ENCODE results near the gene CDK5RAP2.

CDK5RAP2 gene

GRCh38 chr9:120431268-120431667 is 148.7 kb downstream of the CDK5RAP2 start (continued):
- no peak for TF ChIP-seq ZNF629 (tag by site-specific recombination; IDR thresholded peaks at IDR 0.05)

GRCh38 chr9:120424248-120424647 is 155.7 kb downstream of the CDK5RAP2 start:
- TF ChIP-seq MYNN (tag by site-specific recombination; IDR thresholded peaks at IDR 0.05; ENCODE audit: borderline replicate concordance) (no peak), GLIS1 (tag by site-specific recombination; IDR thresholded peaks at IDR 0.05) (no peak), ZNF48 (tag by site-specific recombination; IDR thresholded peaks at IDR 0.05) (no peak), ZNF561 (tag by site-specific recombination; IDR thresholded peaks at IDR 0.05; ENCODE audit: borderline replicate concordance) (no peak), ZNF843 (tag by site-specific recombination; IDR thresholded peaks at IDR 0.05) (no peak), ZBTB49 (tag by site-specific recombination; IDR thresholded peaks at IDR 0.05; ENCODE audit: low read depth) (no peak), ZNF792 (tag by site-specific recombination; IDR thresholded peaks at IDR 0.05) (no peak), GLI4 (tag by site-specific recombination; IDR thresholded peaks at IDR 0.05) (no peak), ZNF776 (tag by site-specific recombination; IDR thresholded peaks at IDR 0.05; ENCODE audit: borderline replicate concordance) (no peak), ZNF10 (tag by site-specific recombination; IDR thresholded peaks at IDR 0.05) (no peak), ZNF664 (tag by site-specific recombination; IDR thresholded peaks at IDR 0.05) (no peak), ZNF747 (tag by site-specific recombination; IDR thresholded peaks at IDR 0.05) (no peak), BCL11B (tag by site-specific recombination; IDR thresholded peaks at IDR 0.05; ENCODE audit: low read depth) (no peak), ZNF548 (tag by site-specific recombination; IDR thresholded peaks at IDR 0.05) (no peak), ZNF449 (tag by site-specific recombination; IDR thresholded peaks at IDR 0.05) (no peak), TRIM28 (IDR thresholded peaks at IDR 0.05; ENCODE audit: borderline replicate concordance, low read length) (no peak)
- no peak overlapping the region for H3K4me3 ChIP-seq (ENCODE audit: low read depth, low read length)
- ChIA-PET POLR2A (interaction anchor here (0.7 kb wide), 1 partner anchor 58 kb away, joined by 4 read pairs; no protein-coding TSS in a partner anchor), CTCF (interaction anchor here (0.6 to 1.2 kb wide), 2 partner anchors 53 to 108 kb away, joined by 4 to 7 read pairs; no protein-coding TSS in a partner anchor)
- H3K9me3 ChIP-seq (ENCODE audit: control insufficient read depth, insufficient read depth, low read depth, low read length), result no peaks in the 10 kb centered on the region
- H3K27ac ChIP-seq (ENCODE audit: extremely low read depth, low read depth, low read length), result no peak overlapping the region
- H3K36me3 ChIP-seq (ENCODE audit: control insufficient read depth in 2 of 2, insufficient read depth in 1 of 2, low read length in 2 of 2), result peaks cover 0 to 44% of the 10 kb centered on the region in 2 experiments; a peak in 2 of 3 replicates
- H3K4me1 ChIP-seq (ENCODE audit: control insufficient read depth, insufficient read depth, low read length), result no peaks in the 10 kb centered on the region

- CTCF ChIA-PET, result interaction anchor here (1.2 kb wide), 1 partner anchor 54 kb away, joined by 4 read pairs; no protein-coding TSS in a partner anchor
- no peak overlapping the region for H3K27ac ChIP-seq (ENCODE audit: extremely low read depth, low read depth, low read length)
- POLR2A ChIA-PET, result no interaction called here
- H3K4me1 ChIP-seq (ENCODE audit: control insufficient read depth, insufficient read depth, low read length), result no peaks in the 10 kb centered on the region
- no peaks in the 10 kb centered on the region for H3K9me3 ChIP-seq (ENCODE audit: control insufficient read depth, insufficient read depth, low read depth, low read length)
- no peak overlapping the region for H3K4me3 ChIP-seq (ENCODE audit: low read depth, low read length)
- H3K36me3 ChIP-seq (ENCODE audit: control insufficient read depth in 2 of 2, insufficient read depth in 1 of 2, low read length in 2 of 2), result peaks cover 0 to 47% of the 10 kb centered on the region in 2 experiments; a peak in 2 of 3 replicates
- no peak for TF ChIP-seq ZNF639 (tag by site-specific recombination; IDR thresholded peaks at IDR 0.05)
- no peak for TF ChIP-seq ZNF501 (tag by site-specific recombination; IDR thresholded peaks at IDR 0.05)
- no peak for TF ChIP-seq ZNF169 (tag by site-specific recombination; IDR thresholded peaks at IDR 0.05)
- TF ChIP-seq ZNF10 (tag by site-specific recombination; IDR thresholded peaks at IDR 0.05), result no peak
- no peak for TF ChIP-seq ZNF138 (tag by site-specific recombination; IDR thresholded peaks at IDR 0.05; ENCODE audit: borderline replicate concordance)
- no peak for TF ChIP-seq ZNF155 (tag by site-specific recombination; IDR thresholded peaks at IDR 0.05)
- no peak for TF ChIP-seq ZNF785 (tag by site-specific recombination; IDR thresholded peaks at IDR 0.05)
- no peak for TF ChIP-seq KLF17 (tag by site-specific recombination; IDR thresholded peaks at IDR 0.05)
- no peak for TF ChIP-seq ZNF112 (tag by site-specific recombination; IDR thresholded peaks at IDR 0.05)
- no peak for TF ChIP-seq ZNF776 (tag by site-specific recombination; IDR thresholded peaks at IDR 0.05; ENCODE audit: borderline replicate concordance)
- no peak for TF ChIP-seq ZBTB10 (tag by site-specific recombination; IDR thresholded peaks at IDR 0.05)
Measured at GRCh38 chr9:120423812-120424211, 156.2 kb downstream of the CDK5RAP2 start.
